ENCODE results near the gene SMAP2.

SMAP2 gene

GRCh38 chr1:40423264-40423642, 49.7 kb downstream of the SMAP2 start:
- no peak for DNase-seq

- DNase-seq, result no peak
Measured at GRCh38 chr1:40423951-40424618, 50.6 kb downstream of the SMAP2 start.

GRCh38 chr1:40425198-40425597, 51.7 kb downstream of the SMAP2 start:
- DNase-seq, result no peak

- no peak for DNase-seq
Measured at GRCh38 chr1:40431385-40431784, 57.9 kb downstream of the SMAP2 start.

- DNase-seq, result no peak
Measured at GRCh38 chr1:40432644-40433390, 59.3 kb downstream of the SMAP2 start.

- no peak for DNase-seq
Measured at GRCh38 chr1:40435471-40435870, 61.9 kb downstream of the SMAP2 start.

GRCh38 chr1:40435876-40436275, 62.3 kb downstream of the SMAP2 start:
- no peak for DNase-seq

GRCh38 chr1:40438391-40439015, 65.0 kb downstream of the SMAP2 start:
- DNase-seq, result no peak

- no peak for DNase-seq
Measured at GRCh38 chr1:40439247-40439646, 65.7 kb downstream of the SMAP2 start.

- DNase-seq, result peak; percentile 88
Measured at GRCh38 chr1:40449684-40450494, 76.4 kb downstream of the SMAP2 start, which contains the start of gene ZFP69B. Gene ZFP69B, plus strand, starts transcription at chr1:40450476. Its CDS starts 486 bp downstream, at chr1:40450962.

- DNase-seq, result peak; percentile 85
Measured at GRCh38 chr1:40450495-40451237, 77.1 kb downstream of the SMAP2 start.

- DNase-seq, result no peak
Measured at GRCh38 chr1:40451238-40451585, 77.7 kb downstream of the SMAP2 start.

GRCh38 chr1:40454873-40455272, 81.3 kb downstream of the SMAP2 start:
- DNase-seq, result no peak

- DNase-seq, result no peak
Measured at GRCh38 chr1:40462956-40463590, 89.5 kb downstream of the SMAP2 start.

- no peak for DNase-seq
Measured at GRCh38 chr1:40469327-40469726, 95.8 kb downstream of the SMAP2 start.

All from stimulated activated naive CD4-positive, alpha-beta T cell treated with Interleukin-2 at 50 U/mL for 16 hours (primary cell).